H54 (cell line): ENCODE results near the gene PALB2.
"Not testable (repeated sequence)": the region's sequence is repeated elsewhere in the genome, so short reads cannot be mapped to it uniquely, and the experiment has no call there.

Source experiments
- DNase-seq: peaks from one replicate; pipeline ENCODE4 v3.0.0; 2011; ENCODE audit warnings: low spot score, mixed read lengths; ENCODE audit not compliant: insufficient read length
- FAIRE-seq: peaks from 3 replicates; lab custom pipeline; 2011; peaks lifted over from hg19 to GRCh38; lab: Jason Lieb, UNC
- POLR2A ChIP-seq: IDR thresholded peaks from 2 replicates; pipeline ENCODE4 v1.6.1; 2011; ENCODE audit warnings: low read depth, mild to moderate bottlenecking, low read length

Gene PALB2

DNA sequence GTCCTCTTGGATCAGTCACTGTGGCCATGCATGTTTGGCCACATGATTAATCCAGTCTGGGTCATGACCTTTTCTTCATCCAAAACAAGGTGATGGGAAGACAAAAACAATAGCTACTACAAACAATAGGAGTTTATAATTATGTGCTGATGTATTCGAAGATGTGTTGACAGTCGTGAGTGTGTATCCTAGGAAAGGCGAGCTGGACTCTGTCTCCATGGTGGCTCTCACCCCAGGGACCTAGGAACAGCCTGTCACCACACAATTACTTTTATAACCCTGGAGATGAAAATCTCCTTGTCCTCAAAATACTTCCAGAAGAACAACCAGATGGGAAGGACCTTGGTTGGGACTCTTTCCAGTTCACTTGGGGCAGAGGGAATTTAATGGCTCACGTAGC, 27.8 kb upstream of the PALB2 start:
- no peak for TF ChIP-seq POLR2A
- no peak for DNase-seq
- FAIRE-seq, result no peak

DNA sequence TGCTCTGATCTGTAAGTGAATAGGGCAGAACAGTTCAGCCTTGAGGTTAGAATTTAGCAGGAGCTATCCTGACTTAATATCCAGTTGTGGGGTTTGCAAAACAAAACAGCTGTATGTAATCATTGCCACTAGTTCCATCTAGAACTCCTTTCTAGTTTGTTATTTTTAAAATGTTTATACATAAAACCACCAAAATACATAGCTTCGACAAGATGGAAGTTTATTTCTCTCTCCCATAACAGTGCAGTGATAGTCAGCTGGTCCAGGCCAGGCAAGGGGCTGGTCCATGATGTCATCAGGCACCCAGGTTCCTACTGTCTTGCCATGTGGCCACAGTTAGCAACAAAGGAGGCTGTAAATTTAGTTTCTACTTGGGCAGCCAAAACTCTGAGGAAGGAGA, 27.1 kb upstream of the PALB2 start:
- FAIRE-seq (no peak), DNase-seq (no peak)
- TF ChIP-seq POLR2A, result no peak

DNA sequence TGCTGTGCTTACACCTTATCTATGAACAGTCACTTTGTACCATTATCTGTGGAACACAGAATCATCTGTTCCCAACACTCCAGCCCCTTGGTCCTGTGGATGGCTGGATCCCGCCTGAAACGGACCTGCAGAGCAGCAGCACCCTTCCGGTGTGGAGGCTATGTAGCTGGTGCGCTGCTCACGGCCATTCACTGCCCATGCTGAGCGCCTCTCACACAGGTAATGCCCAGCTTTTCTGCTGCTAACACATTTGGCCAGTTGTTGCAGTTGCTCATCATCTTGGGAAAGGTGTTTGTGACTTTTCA, 26.2 kb upstream of the PALB2 start:
- TF ChIP-seq POLR2A, result no peak
- FAIRE-seq (no peak), DNase-seq (no peak)

DNA sequence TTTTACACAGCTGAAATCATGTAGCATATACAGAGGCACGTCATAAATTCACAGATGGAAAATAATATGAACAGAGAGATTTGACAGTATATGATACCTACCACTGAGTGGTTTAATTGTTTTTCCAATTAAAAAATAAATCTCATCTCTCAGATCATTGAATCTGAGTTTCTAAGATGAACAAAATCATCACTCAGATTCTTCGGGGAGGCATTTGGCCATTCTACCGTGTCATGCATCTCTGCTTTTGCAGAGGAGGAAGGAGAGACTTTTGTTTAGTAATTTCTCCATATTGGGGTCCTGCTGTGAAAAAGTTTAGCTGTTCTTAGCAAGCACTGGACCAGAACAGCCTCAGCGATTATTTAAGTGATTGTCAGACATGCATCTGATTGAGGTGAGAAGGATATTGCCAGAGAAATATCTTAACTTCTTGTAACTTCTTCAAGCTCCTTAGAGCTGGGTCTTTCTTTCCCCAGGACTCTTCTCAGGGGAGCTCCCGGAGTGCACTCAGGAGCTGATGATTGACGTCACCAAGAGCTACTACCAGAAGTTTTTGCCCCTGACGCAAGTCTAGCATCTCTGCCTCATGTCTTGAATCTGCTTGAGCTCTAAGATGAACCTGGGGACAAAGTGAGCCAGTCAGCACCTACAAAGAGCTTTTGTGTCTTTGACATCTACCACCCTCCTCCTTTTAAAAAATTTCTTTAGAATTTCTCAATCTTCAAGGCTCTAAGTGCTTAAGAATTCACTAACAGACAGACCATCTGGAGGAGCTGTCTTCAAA, 25.7 kb upstream of the PALB2 start:
- DNase-seq (no peak), FAIRE-seq (no peak)
- no peak for TF ChIP-seq POLR2A

DNA sequence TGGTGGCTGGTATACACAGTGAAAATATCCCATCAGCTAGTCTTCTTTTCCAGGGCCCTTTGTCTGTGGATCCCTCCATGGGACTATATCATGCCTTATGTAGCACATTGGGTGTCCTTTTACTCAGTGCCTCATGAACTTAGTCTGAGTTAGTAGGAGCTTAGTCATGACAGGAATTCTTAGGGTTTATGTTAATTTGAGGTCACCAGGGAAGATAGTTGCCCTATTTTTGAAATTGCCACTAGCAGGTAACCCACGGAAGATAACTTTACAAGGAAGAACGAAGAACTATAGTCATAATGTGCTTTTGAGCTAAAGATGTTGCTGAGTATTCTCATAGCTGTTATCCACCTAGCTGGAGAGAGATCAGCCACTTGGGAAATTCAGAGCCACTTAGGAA, 22.8 kb upstream of the PALB2 start:
- no peak for TF ChIP-seq POLR2A
- no peak for DNase-seq

DNA sequence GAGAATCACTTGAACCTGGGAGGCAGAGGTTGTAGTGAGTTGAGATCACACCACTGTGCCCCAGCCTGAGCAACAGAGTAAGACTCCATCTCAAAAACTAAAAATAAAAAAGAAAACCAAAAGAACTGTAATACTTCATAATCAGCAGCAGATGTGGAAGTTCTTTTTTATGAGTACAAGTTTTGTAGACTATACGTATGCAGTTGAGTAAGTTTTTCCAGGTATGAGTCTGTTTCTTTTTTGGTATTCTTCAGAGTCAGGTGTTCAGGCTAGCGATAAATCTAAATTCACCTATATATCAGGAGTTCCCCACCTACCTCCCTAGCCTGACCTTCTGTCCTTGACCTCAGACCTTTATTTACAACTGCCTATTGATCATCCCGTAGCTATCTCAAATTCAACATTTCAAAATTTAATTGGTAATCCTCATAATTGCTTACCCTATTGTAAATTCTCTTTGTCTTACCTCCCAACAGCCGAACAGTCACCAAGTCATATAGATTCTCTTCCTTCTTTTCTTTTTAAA, 10.9 kb upstream of the PALB2 start:
- FAIRE-seq (no peak), DNase-seq (no peak)
- TF ChIP-seq POLR2A, result no peak

More for the DNA sequence above, 22.8 kb upstream of the PALB2 start:
- FAIRE-seq, result no peak

DNA sequence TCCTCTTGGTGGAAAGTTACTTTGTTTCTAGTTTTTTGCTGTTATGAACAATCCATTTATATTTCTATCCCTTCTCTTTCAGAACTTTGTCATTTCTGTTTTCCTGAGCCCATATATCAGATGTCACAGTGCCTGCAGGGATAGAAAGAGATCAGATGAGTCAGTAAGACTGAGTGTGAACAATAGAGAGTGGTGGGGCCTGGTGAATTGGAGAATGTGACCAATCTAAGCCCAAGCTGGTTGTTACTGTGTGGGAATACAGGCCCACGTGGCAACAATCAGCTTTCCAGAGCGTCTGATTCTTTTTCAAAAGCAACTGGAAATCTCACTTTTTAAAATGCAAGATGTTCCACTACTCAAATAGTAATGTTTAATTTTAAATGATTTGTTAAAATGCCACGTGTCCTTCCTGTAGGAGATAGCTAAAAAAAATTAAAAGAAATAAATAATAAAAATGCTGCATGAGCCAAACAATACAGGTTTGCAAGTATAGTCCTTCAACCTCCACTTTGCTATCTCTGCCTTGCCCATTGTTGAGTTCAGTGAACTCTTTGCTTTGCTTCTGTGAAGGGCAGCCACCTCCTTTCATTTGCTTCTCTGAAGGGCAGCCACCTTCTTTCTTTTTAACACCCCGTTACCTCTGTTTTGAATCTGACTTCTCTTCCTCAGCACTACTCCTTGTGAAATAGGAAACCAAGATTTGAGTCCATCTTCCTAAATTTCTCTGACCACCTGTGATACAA, 9.7 kb upstream of the PALB2 start:
- no peak for DNase-seq
- no peak for FAIRE-seq
- TF ChIP-seq POLR2A, result no peak

DNA sequence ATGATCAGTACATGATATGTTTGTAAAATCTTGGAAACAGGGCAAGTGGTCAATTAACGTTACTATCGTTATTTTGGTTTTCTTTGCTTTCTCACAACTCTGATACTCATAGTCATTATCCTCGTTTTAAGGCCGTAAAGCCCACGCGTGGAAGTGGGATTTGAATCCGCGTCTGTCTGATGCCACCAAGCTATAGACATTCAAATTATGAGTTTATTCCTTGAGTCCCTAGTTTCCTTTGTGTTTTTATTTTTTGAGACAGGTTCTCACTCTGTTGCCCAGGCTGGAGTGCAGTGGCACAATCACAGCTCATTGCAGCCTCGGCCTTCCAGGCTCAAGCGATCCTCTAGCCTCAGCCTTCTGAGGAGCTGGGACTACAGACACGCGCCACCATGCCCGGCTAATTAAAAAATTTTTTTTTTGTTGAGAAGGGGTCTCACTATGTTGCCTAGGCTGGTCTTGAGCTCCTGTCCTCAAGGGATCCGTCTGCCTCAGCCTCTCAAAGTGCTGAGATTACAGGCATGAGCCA, 1.2 kb upstream of the PALB2 start:
- TF ChIP-seq POLR2A, result no peak
- FAIRE-seq (no peak), DNase-seq (no peak)

DNA sequence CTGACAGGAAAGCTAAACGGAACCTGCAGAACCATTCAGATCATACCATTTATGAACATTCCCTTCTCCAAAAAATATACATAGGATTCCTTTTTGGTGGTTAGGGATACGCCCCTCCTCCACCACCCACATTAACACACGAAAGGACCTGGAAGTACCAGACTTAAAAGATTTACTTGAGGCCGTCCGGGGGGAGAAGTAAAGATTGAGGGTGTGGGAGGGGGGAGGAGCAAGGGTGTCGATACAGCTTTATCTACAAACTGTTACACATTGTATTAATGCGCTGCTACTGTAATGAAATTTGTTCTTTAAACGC, 537 bp downstream of the PALB2 start:
- no peak for TF ChIP-seq POLR2A
- DNase-seq (no peak), FAIRE-seq (no peak)

DNA sequence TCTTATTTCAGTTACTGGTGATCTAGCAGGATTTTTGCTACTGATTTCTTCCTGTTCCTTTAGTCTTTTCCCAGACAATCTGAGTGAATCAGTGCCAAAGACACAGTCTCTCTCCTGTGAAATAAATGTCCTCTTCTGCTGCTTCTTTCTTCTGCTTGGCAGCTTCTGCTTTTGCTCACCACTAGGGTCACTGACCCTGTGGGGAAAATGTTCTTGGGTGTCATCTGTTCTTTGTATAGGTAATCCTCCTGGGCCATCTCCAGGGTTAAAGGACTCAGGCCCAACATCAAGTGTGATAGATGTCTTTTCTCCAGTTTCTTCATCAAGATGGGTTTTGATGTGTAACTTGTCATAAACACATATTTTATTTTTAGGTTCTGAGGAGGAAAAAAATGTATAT, 5.2 kb downstream of the PALB2 start:
- no peak for TF ChIP-seq POLR2A
- FAIRE-seq (no peak), DNase-seq (no peak)

DNA sequence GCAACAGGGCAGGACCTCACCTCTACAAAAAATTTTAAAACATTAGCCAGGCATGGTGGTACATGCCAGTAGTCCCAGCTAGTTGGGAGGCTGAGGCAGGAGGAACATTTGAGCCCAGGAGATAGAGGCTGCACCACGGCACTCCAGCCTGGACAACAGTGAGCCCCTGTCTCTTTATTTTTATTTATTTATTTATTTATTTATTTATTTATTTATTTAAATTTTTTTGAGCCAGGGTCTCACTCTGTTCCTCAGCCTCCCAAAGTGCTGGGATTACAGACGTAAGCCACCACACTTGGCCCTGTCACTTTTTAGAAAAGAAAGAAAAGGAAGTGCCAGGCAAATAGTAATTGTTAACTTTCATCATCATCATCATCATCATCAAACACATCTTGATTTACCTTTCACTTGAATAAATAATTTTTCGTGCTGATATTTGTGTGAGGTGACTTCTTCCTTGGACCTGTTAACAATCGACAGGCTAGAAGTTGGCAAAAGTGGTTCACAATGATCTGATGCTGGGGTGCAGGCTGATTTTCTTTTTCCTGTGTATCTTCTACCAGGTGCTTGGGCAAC, 6.6 kb downstream of the PALB2 start:
- FAIRE-seq, result no peak
- no peak for DNase-seq
- no peak for TF ChIP-seq POLR2A

DNA sequence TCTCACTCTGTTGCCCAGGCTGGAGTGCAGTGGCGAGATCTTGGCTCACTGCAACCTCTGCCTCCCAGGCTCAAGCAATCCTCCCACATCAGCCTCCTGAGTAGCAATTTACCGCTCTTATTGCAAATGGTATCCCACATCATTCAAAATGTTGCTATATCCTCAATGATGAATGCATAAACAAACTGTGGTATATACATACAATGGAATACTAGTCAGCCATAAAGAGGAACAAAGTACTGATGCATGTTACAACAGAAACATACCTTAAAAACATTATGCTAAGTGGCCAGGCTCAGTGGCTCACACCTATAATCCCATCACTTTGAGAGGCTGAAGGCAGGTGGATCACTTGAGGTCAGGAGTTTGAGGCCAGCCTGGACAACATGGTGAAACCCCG, 9.2 kb downstream of the PALB2 start:
- not testable (repeated sequence) for DNase-seq, FAIRE-seq

DNA sequence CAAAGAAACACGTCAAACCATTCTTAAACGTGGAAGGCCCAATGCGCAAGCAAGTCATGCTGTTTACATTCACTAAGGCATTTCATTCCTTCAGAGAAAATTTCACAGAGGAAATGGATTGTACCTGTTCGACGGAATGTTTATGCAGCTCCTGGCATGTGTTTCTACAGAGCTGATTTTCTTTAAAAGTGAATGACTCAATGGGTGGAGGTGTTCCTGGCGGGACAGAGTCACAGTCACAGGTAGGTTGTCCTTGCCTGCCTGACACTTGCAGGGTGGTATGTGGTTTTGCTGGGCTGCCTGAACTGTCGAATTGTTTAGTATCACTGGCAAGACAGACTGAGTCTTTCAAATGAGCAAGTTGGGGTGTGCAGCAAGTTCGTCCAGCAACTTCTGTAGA, 11.6 kb downstream of the PALB2 start:
- no peak for TF ChIP-seq POLR2A
- no peak for FAIRE-seq
- no peak for DNase-seq

DNA sequence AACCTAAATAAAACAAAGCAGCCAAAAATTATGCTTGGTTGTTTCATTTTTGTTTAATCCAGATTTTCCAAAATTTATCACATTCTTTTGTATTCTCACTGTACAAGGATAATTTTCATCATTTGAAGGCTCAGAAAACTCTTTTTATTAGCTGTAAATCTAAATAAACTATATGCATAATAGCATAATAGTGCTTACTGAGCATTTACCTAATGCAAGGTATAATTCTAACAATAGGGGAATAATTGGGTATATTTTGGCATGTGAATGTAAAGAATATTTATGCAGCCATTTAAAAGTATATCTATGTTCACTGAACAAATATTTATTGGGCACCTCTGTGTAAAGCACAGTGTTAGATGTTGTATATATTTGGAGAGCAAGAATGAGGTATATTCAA, 17.0 kb downstream of the PALB2 start:
- TF ChIP-seq POLR2A, result no peak
- FAIRE-seq, result no peak
- no peak for DNase-seq
